HL-60 (cell line): Measurements from ENCODE around the gene CAVIN2.

Experiments used
- DNase-seq, 2 experiments: peaks; one replicate each; pipeline ENCODE4 v3.0.0-alpha.2; 2010 to 2020; ENCODE audit warnings: low read depth in 1 of 2, low spot score in 1 of 2
- H3K27ac ChIP-seq: fragments of 250-450 bp; sonication (Bioruptor Pico); replicated peaks from 2 replicates; pipeline ENCODE4 v1.5.1; 2020; ENCODE audit warnings: mild to moderate bottlenecking, moderate library complexity
- H3K27me3 ChIP-seq: fragments of 250-450 bp; sonication (Bioruptor Pico); 2 replicates; pipeline ENCODE4 v1.5.1; 2021; ENCODE audit warnings: mild to moderate bottlenecking, moderate library complexity; ENCODE audit not compliant: insufficient read depth, poor library complexity, severe bottlenecking
- H3K4me3 ChIP-seq: replicated peaks from 2 replicates; pipeline ENCODE4 v1.5.1; 2011; ENCODE audit warnings: mild to moderate bottlenecking, control low read depth, low read length; ENCODE audit not compliant: insufficient read depth
- GABPA ChIP-seq: IDR thresholded peaks from 2 replicates; pipeline ENCODE4 v1.6.1; 2012; ENCODE audit warnings: low read depth
- POLR2AphosphoS5 ChIP-seq: IDR thresholded peaks from 2 replicates; pipeline ENCODE4 v1.6.1; 2012; ENCODE audit warnings: low read depth
- SPI1 ChIP-seq: IDR thresholded peaks from 2 replicates; pipeline ENCODE4 v1.6.1; 2012; ENCODE audit warnings: low read depth, mild to moderate bottlenecking, borderline replicate concordance
- TF ChIP-seq, protein P1 (sequence below): IDR thresholded peaks from one replicate; pipeline ENCODE4 v1.5.1; 2011; ENCODE audit warnings: low read length, control low read depth, inconsistent platforms; ENCODE audit not compliant: insufficient read depth
- TF ChIP-seq, protein P2 (sequence below): IDR thresholded peaks from 2 replicates; pipeline ENCODE4 v1.6.1; 2012; ENCODE audit warnings: low read depth; ENCODE audit not compliant: insufficient replicate concordance

Gene CAVIN2

DNA sequence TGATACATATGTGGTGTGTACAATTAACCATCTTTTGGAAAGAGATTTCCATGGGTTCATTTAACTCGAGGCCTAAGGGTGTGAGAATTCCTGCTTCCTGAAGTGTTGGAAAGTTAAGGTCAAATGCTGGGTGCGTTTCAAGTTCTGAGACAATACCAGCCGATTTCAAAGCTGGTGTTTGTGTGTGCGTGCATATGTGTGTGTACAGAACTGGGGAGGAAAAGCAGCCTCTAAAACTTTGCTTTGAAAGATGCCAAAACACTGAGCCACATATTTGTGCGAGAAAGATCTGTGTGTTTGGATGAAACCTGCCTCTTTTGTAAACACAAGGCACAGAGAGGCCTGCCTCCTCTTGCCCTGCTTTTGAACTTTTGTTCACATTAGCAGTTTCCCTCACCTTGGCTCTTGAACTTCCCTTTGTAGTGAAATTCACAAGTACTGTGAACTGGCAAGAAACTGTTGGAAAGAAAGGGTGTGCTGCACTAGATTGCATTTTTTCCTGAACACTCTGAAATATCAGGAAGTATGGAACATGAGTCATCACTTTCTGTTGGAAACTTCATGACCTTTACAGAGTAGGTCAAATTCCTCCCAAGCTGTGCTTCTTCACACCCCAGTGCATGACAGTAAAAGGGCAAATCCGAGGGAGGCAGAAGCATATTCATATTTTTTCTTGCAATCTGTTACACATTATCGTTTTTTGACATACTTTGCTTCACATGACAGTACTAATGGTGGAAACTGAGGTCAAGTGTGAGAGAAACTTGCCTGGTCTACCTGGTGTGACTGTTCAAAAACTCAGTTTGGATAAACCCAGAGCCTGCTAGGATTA lies 20.0 kb upstream of the CAVIN2 start:
- TF ChIP-seq, protein P1, sequence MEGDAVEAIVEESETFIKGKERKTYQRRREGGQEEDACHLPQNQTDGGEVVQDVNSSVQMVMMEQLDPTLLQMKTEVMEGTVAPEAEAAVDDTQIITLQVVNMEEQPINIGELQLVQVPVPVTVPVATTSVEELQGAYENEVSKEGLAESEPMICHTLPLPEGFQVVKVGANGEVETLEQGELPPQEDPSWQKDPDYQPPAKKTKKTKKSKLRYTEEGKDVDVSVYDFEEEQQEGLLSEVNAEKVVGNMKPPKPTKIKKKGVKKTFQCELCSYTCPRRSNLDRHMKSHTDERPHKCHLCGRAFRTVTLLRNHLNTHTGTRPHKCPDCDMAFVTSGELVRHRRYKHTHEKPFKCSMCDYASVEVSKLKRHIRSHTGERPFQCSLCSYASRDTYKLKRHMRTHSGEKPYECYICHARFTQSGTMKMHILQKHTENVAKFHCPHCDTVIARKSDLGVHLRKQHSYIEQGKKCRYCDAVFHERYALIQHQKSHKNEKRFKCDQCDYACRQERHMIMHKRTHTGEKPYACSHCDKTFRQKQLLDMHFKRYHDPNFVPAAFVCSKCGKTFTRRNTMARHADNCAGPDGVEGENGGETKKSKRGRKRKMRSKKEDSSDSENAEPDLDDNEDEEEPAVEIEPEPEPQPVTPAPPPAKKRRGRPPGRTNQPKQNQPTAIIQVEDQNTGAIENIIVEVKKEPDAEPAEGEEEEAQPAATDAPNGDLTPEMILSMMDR: no peak
- no peak for TF ChIP-seq GABPA
- no peak for TF ChIP-seq POLR2AphosphoS5
- TF ChIP-seq, protein P2, sequence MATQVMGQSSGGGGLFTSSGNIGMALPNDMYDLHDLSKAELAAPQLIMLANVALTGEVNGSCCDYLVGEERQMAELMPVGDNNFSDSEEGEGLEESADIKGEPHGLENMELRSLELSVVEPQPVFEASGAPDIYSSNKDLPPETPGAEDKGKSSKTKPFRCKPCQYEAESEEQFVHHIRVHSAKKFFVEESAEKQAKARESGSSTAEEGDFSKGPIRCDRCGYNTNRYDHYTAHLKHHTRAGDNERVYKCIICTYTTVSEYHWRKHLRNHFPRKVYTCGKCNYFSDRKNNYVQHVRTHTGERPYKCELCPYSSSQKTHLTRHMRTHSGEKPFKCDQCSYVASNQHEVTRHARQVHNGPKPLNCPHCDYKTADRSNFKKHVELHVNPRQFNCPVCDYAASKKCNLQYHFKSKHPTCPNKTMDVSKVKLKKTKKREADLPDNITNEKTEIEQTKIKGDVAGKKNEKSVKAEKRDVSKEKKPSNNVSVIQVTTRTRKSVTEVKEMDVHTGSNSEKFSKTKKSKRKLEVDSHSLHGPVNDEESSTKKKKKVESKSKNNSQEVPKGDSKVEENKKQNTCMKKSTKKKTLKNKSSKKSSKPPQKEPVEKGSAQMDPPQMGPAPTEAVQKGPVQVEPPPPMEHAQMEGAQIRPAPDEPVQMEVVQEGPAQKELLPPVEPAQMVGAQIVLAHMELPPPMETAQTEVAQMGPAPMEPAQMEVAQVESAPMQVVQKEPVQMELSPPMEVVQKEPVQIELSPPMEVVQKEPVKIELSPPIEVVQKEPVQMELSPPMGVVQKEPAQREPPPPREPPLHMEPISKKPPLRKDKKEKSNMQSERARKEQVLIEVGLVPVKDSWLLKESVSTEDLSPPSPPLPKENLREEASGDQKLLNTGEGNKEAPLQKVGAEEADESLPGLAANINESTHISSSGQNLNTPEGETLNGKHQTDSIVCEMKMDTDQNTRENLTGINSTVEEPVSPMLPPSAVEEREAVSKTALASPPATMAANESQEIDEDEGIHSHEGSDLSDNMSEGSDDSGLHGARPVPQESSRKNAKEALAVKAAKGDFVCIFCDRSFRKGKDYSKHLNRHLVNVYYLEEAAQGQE: no peak
- no peak for TF ChIP-seq SPI1
- no peak overlapping the region for H3K27ac ChIP-seq
- DNase-seq: no peak
- H3K27me3 ChIP-seq: no peaks in the 10 kb centered on the region
- H3K4me3 ChIP-seq: no peak overlapping the region

DNA sequence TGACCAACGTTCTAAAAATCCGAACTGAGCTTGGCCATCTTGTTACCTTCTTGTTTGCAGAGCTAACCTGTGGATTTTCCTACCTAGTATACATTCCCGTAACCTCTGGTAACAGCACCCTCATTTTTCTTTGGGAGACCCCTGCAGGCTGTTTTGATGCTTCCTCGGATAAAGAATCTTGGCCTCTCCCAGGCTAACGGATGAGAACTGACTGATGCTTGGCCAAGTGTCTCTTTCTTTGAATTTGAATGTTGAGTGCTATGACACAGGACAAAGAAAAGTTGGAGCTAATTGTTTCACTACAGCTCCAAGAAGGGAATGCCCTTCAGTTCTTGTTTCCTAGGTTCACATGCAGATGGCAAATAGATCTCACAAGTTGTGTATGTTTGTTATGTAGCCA lies 19.3 kb upstream of the CAVIN2 start:
- no peak for DNase-seq
- no peak for TF ChIP-seq SPI1
- TF ChIP-seq, protein P1: no peak
- TF ChIP-seq, protein P2: no peak
- TF ChIP-seq POLR2AphosphoS5: no peak
- no peak for TF ChIP-seq GABPA
- Histone ChIP-seq H3K27me3 (no peaks in the 10 kb centered on the region), H3K27ac (no peak overlapping the region), H3K4me3 (no peak overlapping the region)

DNA sequence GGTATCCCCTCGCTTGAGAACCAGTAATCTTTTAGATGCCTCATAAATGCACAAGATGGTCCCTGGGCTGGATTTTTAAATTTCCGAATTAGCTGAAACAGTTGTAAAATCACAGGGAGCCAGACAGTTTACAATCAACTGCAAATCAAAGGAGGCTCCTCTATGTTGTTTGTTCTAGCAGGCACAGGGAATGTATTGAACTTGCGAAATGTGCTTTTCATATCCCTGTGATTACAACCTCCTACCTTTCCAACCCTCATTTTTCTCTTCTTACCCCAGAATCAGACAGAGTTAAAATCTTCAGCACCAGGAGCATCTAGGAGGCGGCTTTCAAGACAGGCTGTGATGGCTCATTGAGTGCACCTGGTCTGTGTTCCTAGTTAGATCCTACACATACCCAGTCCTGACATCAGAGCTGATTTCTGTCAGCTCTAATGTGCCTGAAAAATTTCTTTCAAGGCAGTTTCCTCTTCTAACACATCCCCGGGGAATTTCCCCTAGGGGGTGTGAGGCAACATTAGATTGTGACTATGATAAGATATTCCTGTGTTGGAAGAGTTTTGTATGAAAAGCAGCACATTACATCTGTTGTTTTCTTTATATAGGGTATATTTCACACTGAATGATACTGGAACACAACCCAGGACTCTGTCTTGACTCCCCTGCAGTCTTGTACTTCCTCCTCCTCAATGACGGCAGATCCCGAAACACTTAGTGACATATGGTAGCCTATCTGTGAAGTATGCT lies 17.9 kb upstream of the CAVIN2 start:
- no peak overlapping the region for H3K27ac ChIP-seq
- TF ChIP-seq, protein P2: no peak
- TF ChIP-seq, protein P1: no peak
- no peak for TF ChIP-seq SPI1
- TF ChIP-seq POLR2AphosphoS5: no peak
- no peak for TF ChIP-seq GABPA
- DNase-seq: no peak
- H3K27me3 ChIP-seq: no peaks in the 10 kb centered on the region
- no peak overlapping the region for H3K4me3 ChIP-seq
